HG02798 (cell line): ENCODE measurements around the gene IRF2BPL.

Source experiments
- ATAC-seq: cut with Tn5 transposase; IDR thresholded peaks from one replicate; pipeline ENCODE4 v1.9.1; 2021; ENCODE audit warnings: mild to moderate bottlenecking; ENCODE audit not compliant: unreplicated experiment, poor library complexity

IRF2BPL gene

DNA sequence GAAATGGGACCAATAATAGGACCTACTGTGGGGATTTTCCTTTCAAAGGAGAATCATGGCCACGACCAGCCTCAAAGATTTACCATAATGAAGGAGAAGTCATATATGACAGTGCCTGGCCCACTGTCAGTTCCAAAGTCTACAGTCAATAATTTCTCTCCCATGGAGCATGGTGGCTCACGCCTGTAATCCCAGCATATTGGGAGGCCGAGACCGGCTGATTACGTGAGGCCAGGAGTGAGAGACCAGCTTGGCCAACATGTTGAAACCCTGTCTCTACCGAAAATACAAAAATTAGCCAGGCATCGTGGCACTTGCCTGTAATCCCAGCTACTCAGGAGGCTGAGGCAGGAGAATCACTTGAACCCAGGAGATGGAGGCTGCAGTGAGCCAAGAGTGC lies 13.8 kb downstream of the IRF2BPL start:
- no peak for ATAC-seq

DNA sequence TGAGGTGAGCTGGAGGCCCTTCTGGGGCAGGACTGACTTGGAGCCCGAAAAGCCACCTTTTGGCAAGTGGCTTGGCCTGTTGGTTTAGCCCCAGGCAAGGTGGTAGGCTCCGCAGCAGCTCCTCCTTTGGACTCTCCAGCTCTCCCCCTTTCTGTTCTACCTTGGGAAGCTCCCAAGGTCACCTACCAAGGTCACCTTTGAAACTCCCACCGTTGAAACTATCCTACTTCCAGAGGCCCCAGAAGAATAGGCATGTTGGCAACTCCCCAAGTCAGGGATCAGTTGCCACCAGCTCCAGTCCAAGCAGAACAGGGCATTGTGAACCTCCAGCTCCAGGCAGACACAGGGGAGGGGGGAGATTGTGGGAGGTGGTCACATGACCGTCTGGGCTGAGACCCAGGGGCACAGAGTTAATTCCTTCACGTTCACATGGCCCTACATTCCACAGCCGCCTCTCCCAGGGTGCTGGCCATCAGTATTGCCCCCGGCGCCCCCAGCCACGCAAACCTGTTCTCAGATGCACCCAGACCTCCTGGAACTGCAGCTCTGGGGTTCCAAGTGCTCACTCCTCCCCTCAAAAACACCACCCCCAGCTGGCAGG lies 14.4 kb downstream of the IRF2BPL start:
- ATAC-seq: no peak

DNA sequence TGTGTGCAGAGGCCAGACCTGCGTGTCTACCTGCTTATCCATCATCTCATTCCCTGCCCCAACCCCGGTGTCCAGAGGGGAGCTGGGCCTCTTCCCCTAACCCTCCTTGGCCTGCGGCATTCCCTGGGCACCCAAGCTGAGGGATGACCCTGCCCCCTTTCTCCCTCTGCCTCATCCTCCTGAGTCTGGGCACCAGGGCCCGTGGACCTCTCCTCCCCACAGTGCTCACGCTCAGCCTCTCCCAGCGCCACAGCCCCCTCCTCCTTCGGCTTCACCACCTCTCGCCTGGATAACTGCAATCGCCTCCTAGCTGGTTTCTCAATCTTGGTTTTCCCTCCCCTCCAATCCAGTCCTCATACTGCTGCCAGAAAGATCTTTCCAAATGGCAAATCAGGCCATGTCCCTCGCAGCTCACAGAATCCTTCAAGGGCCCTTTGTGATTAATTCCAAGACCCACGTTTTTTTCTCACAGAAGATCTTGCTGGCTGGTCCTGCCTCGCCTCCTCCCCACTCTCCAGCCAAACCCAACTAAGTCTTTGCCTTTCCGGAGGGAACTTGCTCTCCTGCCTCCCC lies 16.2 kb downstream of the IRF2BPL start:
- ATAC-seq: no peak

DNA sequence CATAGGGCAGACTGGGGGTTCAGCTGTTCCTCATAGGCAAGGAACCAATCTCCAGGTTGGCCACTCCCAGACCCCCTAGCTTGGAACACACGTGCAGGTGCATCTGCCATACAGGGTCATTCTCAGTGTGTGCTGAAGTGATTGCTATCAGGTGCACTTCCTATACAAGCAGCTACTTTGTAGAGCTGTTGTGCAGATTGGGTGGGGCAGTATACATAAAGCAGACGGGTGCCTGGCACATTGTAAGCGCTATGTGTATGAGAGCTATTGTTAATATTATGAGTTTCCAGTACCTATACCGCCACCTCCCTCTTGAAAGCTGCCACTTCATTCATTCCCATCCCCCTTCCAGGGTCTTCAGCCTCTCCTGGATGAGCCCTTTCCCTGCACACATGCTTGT lies 17.3 kb downstream of the IRF2BPL start:
- ATAC-seq: no peak

DNA sequence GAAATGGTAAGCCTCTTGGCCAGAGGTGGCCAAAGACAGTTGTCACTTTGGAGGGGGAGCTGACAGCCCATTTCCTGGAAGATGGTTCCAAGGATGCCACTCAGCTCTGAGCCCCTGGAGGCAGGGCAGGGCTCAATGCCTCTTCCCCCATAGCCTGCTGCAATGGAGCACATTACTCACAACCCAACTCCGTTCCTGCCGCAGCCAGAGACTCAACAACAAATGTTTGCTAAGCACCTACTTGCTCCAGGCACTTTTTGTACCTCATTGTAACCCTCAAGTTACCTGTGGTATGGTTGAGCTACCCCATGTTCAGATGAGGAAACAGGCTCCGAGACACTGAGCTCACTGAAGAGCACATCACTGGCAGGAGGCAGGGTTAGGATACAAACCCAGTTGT lies 19.5 kb downstream of the IRF2BPL start:
- no peak for ATAC-seq

DNA sequence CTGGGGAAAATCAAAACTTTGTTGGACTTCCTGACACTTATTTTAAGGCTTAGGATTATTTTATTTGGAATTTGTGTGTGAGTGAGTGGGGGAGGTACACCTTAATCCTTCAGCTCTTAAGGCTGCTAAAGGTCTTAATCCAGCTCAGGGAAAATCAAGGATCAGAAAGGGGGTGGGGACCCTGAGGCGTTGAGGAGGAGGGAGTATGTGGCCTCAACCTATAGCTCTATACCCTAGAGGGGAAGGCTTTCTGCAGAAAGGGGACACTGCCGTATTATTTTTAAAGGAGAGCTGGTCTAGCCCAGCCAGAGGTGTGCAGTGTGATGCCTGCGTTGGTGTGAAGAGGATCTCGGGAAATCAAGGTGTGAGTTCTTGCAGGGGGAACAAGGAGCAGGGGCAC lies 20.0 kb downstream of the IRF2BPL start:
- ATAC-seq: no peak

DNA sequence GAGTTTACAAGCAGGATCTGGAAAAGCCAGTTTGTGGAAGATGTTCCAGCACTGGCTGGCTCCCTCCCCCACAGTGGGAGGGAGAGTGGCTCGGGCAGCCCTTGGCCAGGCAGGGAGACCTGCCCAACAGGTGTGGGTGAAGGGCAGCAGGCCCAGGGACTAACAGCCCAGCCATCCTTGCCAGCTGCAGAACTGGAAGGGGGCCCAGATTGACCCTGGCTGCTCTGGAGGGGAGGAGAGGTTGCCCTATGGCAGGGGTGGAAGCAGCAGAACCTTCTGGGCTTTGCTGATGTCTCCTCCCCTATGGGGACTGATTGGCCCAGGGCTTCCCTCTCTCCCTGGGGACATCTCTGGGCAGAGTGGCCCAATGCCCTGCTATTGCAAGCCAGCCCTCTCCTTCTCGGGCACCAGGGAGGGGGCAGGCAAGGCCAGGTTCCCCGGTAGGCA lies 20.5 kb downstream of the IRF2BPL start:
- no peak for ATAC-seq

DNA sequence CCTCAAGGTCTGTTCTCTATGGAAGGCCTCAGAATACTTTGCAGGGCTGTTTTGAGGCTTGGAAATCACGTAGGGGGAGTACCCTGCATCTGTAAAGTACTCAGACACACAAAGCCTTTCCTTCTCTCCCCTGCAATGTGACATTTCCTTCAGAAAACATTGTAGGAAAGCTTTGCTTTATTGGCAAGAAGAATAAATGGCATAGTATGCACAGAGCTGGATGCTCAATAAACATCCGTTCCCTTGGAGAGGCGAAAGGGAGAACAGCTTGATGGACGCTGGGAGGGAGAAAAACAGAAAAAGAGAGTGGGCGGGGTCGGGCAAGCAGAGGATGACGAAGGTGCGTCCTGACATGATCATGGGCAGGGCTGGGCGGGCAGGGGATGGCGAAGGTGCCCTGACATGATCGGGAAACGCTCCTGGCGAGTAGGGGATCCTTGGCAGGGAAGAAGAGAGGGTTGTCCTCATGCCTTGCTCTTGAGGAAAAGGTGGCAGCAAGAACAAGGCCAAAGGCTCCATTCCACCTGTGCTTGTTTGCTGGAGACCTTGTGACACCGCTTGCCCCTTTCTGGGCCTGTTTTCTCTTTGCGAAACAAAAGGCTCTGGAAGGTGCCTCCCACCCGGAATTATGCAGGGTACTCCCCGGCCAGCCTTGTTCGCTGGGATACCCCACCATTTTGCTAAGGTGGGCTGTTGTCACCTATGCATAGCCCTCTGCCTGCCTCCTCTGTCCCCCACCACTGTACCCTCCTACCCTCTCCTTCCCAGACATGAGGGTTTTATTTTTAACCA lies 21.1 kb downstream of the IRF2BPL start:
- ATAC-seq: no peak

DNA sequence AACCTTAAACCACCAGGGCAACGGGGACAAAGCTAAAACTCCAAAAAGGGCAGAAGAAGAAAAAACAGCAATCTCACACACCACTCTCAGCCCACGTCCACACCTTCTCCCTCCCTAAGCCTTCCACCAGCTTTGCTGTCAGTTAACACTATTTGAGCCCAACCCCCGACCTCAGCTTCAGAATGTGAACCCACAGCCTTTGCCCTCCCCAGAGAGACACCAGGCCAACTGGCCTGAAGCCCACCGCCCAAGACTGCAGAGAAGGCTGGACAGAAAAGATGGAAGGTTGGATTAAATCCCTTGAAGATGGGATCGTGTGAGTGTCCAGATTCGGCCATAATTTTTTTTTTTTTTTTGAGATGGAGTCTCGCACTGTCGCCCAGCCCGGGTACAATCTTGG lies 22.4 kb downstream of the IRF2BPL start:
- ATAC-seq: no peak

DNA sequence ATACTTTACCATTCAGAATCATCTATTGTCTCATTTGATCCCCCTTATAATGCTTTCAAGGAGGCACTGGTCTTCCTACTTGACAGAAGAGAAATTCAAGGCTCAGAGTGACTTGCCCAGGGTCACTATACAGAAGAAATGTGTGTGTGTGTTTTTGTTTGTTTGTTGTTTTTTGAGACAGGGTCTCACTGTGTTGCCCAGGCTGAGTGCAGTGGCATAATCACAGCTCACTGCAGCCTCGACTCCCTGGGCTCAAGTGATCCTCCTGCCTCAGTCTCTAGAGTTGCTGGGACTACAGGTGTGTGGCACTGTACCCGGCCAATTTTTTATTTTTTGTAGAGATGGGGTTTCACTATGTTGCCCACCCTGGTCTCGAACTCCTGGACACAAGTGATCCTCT lies 22.9 kb downstream of the IRF2BPL start:
- ATAC-seq: no peak

DNA sequence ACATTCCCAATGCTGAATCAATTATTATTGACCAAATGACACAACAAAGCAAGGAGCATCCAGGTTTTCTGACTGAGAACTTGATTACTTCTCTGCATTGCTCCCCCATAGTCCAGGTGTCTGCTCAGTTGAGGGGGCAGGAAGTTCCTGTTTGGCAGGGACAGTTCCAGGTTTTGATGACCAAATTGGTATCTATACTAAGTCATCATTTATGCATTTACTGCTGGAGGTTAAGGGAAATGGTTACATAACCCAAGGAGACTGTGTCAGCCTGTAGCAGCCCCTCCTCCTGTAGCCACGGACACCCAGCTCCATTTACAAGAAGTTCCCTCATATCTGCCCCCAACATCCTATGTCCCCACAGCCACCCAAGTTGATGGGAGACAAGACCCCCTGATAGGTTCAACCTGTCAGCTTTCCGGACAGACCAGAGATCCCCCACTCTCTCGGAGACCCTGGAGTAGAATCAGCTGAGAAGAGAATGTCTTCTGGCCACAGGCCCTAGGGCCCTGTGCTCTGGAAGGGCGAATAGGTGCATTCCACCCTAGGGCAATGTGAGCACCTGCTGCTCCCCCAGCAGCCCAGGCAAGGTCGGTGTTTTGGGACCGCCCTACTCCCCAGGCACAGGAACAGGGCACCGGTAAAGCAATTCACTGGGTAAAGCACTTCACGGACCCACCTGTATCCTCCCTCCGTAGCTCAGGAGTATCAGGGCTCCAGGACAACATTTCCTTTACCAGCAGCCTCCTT lies 23.6 kb downstream of the IRF2BPL start:
- no peak for ATAC-seq

DNA sequence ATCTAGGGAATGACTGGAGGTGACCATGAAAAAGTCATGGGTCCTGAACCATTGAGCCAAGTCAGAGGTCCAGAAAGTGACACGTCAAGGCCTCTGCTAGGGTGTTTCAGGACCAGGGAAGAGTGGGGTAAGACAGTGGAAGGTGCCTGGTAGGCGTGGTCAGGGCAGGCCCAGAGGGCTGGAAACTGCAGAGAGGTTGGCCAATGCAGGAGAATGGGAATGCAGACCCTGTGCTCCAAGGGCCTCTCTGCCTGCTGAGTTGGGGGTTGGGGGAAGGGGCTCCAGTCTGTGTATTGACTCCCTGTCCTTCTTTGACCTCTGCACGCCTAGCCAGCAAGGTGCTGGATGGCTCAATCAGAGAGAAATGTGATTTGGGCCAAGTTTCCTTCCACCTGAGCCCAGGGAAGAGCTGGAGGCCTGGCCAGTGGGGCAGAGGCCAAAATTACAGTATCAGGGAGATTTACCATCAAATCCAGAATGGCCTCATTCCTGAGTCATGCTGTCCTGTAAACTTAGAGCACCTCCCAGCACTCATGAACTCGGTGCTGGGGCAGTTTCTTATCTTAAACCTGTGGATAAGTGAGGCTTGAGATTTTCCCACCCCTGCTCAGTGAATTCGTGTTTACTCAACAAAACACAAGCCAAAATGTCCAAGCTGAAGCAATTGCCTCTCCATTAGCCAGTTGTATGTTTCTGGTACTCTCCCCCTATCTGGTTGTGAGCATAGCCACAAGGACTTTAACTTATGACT lies 24.4 kb downstream of the IRF2BPL start:
- ATAC-seq: no peak

DNA sequence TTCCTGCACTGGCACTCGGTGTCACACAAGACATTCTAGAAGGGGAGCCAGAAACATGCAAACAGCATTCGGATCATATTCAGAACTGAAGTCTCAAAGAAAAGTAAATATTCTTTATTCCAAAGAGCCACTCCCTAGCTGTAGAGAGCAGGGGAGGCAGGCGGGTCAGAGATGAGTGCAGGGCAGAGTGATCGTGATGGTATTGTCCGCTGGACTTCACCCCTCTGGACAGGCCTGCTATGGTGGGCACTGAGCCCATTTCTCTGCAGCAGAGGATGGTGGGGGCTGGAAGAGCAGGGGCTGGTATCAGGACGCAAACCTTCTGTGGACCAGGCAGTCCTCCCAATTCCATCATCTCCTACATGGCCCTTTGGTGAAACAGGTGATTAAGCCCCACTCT lies 25.6 kb downstream of the IRF2BPL start:
- no peak for ATAC-seq

DNA sequence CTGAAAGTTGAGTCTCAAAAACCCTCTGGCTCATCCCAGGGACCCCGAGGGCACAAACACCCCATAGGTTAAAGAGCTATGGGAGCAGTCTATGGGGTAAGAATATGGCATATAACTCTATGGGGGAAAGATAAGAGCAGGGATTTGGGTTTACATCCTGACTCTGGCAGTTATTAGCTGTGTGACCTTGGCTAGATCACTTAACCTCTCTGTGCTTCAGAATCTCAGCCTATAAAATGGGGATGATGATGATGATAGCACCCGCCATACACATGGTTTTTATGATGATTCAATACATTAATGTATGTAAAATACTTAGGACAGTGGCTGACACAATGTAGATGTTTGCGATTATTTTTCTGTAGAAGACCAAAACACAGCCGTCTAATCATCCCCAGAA lies 26.2 kb downstream of the IRF2BPL start:
- ATAC-seq: no peak

DNA sequence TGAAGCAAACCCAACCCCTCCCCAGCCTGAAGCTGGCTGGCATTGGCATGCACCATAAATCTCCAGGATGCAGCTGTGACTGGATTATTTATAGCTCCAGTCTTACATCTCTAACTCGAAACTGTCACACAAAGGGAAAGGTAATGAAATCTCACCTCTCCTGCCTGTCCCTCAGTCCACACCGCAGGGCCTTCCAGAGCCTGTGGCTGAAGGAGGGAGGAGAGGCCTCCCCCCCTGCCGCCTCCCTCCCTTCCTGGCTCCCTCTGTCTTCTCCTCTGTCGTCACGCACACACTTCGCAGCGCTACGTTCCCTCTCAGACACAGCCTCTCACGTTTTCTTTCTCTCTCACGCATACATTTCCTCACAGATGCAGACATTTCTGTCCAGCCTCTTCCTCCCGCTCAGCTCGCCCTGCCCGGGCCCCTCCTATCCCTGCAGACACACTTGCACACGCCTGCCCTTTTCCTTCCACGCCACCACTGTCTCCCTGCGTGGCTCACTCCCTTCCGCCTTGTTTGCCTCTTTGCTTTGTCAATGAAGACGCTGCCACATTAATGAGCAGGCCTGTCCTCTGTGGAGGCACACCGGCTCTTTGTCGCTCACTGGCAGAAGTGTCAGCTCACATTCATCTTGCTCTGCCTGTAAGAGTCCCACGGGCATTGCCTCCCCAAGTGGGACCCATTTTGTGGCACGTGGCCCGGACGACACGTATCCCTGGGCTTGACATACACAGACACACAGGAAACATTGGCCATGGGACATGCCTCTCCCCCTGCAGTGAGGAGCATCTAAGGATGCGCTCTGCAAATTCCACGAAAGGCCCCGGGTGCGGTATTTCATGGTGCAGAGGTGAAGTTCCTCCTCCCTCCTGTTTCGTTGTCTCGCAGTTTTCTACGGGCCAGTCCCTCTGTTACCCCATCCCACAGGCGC lies 27.9 kb downstream of the IRF2BPL start:
- no peak for ATAC-seq

DNA sequence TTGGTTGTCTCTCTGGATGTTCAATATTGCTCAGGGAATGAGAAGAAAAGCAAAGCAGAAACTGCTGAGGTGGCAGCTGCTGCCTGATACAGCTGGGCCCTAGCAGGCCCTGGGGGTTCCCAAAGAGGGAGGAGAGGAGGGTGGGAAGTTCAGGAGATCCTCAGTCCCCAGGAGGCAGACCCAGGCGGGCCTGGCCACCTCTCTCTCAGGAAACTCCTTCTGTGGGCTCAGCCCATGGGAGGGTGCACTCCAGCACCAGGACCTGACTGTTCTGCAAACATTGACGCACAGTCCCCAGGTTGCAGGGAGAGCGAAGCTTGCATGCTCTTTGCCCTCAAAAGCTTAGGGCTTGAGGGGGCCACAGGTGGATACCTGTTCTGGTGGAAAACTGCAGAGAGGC lies 29.6 kb downstream of the IRF2BPL start:
- ATAC-seq: no peak

DNA sequence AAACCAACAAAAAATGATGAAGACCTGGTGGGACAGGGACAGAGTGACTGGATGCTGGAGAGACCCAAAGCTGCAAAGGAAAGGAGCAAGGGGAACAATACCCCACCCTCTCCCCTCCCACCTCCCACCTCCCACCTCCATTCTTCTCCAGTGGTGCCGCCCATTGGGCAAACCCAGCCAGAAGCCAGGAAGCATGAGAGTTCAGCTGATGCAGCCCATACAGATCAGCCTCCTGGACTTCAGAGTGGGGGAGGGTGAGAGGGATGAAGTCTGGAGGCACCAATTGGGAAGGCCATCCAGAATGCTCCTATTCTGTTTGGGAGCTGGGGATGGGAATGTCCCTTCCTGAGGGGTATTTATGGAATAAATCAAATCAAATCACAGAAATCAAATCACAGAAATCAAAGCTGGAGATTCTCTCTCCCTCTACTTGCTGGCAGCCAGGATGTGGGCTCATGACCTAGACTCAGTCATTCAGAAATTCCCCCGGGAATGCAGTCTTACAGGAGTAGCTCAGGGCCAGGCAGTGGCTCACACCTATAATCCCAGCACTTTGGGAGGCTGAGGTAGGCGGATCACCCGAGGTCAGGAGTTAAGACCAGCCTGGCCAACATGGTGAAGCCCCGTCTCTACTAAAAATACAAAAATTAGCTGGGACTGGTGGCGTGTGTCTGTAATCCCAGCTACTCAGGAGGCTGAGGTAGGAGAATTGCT lies 31.1 kb downstream of the IRF2BPL start:
- no peak for ATAC-seq

DNA sequence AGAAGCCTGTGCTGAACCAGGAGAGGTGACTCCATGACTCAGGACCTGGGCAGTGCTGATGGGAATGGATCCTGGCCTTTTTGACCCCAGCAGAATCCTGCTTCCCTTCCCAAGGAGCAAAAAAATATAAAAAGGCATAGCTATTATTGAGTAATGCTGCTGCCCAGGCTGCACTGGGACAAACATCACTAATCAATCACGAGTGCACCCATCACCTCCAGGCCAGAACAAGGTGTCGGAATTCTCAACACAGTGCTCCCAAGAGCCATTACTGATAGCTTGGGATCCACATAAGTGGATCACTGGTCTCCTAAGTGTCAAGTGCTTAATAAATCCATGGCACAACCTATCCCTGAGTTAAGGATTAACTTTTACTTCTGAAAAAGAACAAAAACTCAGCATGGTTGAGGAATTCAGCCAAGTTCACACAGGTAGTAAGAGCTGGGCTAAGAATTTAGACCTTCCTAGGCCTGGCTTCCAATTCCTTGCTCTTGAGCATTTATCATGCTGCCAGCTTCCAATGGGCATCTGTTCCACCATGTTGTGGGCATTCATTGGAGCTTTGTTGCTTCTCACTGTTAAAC lies 31.9 kb downstream of the IRF2BPL start:
- no peak for ATAC-seq
